ENCODE data around the gene ASB2. TPM values are rescaled to one million over a fixed set of nuclear protein-coding genes. Genes with fewer than 3 reads are reported as not detected.

ASB2 gene
- total RNA-seq, 2 donors from 2014 or later, result 47.2 to 48.3 TPM

DNA sequence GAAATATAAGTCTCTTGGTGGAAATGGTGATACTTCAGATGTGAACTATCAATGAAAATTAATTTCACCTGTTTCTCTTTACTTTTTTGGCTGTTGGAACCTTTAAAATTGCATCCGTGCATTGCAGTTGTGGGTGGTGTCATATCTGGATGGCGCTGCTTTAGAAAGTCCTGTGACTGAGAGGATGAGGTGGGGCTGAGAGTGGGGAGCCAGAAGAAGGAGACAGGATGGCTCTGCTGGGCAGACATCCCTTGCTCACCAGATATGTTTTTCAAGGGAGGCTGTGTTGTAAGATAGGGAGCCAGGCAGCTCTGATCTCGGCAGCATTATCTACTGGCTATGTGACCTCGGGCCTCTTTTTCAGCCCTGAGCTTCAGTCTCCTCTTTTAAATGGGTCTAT, 12.7 kb downstream of the ASB2 start:
- H3K9me3 ChIP-seq, result no peaks in the 10 kb centered on the region
- DNase-seq (ENCODE audit: low spot score) (no peak), ATAC-seq (ENCODE audit: insufficient number of reproducible peaks, low FRiP score, low read depth) (no peak)
- H3K4me3 ChIP-seq, result no peak overlapping the region
- peaks cover 43 to 78% of the 10 kb centered on the region in 2 donors for H3K4me1 ChIP-seq (ENCODE audit: control insufficient read depth in 1 of 2, low read depth in 2 of 2)
- H3K36me3 ChIP-seq, result peaks cover 27% of the 10 kb centered on the region
- H3K27ac ChIP-seq, result peak overlapping the region; percentile 2 to 90
- no peak for TF ChIP-seq CTCF (IDR thresholded peaks at IDR 0.05)
- no peaks in the 10 kb centered on the region for H3K27me3 ChIP-seq (replicated peaks; ENCODE audit: insufficient read depth)

GRCh38 chr14:93962701-93963601, 13.4 kb downstream of the ASB2 start:
- Histone ChIP-seq H3K4me1 (ENCODE audit: control insufficient read depth in 1 of 2, low read depth in 2 of 2) (peaks cover 43 to 78% of the 10 kb centered on the region in 2 donors), H3K36me3 (peaks cover 27% of the 10 kb centered on the region), H3K9me3 (no peaks in the 10 kb centered on the region), H3K27ac (peak overlapping the region; percentile 8 to 90), H3K27me3 (replicated peaks; ENCODE audit: insufficient read depth) (no peaks in the 10 kb centered on the region), H3K4me3 (no peak overlapping the region)
- no peak for TF ChIP-seq CTCF (IDR thresholded peaks at IDR 0.05)
- DNase-seq (ENCODE audit: low spot score) (no peak), ATAC-seq (ENCODE audit: insufficient number of reproducible peaks, low FRiP score, low read depth) (no peak)

DNA sequence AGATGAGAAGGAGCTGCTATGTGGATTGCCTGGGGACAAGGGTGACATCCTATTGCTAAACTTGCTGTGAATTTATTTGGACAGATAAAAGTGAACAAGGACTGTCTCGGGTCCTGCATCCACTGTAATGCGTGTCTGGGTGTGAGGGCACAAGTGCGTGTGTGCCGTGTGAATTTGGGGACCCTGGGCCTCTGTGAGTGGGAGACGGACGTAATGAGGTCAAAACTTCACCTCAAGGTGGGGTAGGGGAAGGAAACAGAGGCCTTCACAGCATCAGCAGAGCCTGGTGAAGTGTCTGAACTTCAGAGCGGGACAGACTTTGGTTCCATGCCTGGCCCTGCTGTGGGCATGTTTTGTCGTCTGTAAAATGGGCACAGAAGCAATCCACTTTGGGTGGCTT, 14.8 kb downstream of the ASB2 start:
- peaks cover 42 to 78% of the 10 kb centered on the region in 2 donors for H3K4me1 ChIP-seq (ENCODE audit: control insufficient read depth in 1 of 2, low read depth in 2 of 2)
- no peak overlapping the region for H3K27ac ChIP-seq

GRCh38 chr14:93960774-93961438, 15.5 kb downstream of the ASB2 start:
- DNase-seq (ENCODE audit: low spot score), result no peak

More for the DNA sequence above, 14.8 kb downstream of the ASB2 start:
- no peak for DNase-seq (ENCODE audit: low spot score)
- TF ChIP-seq CTCF (IDR thresholded peaks at IDR 0.05), result no peak
- Histone ChIP-seq H3K27me3 (replicated peaks; ENCODE audit: insufficient read depth) (no peaks in the 10 kb centered on the region), H3K9me3 (no peaks in the 10 kb centered on the region), H3K4me3 (no peak overlapping the region), H3K36me3 (peaks cover 27% of the 10 kb centered on the region)
- no peak for ATAC-seq (ENCODE audit: insufficient number of reproducible peaks, low FRiP score, low read depth)

More at GRCh38 chr14:93960774-93961438, 15.5 kb downstream of the ASB2 start:
- Histone ChIP-seq H3K27me3 (replicated peaks; ENCODE audit: insufficient read depth) (no peaks in the 10 kb centered on the region), H3K36me3 (peaks cover 27% of the 10 kb centered on the region), H3K4me3 (no peak overlapping the region), H3K4me1 (ENCODE audit: control insufficient read depth in 1 of 2, low read depth in 2 of 2) (peaks cover 40 to 78% of the 10 kb centered on the region in 2 donors), H3K9me3 (no peaks in the 10 kb centered on the region), H3K27ac (peak overlapping the region in 1 of 2 donors; percentile 69)
- no peak for ATAC-seq (ENCODE audit: insufficient number of reproducible peaks, low FRiP score, low read depth)
- TF ChIP-seq CTCF (IDR thresholded peaks at IDR 0.05), result no peak

All from thoracic aorta (tissue), 2 donors.